RWPE2 (cell line): ENCODE results near the gene HECTD4.

Experiments
- ATAC-seq: fragments of 200-7000 bp; cut with Tn5 transposase; 3 replicates; pipeline ENCODE4 v1.9.1; 2021; ENCODE audit warnings: low read depth
- DNase-seq: peaks from one replicate; pipeline ENCODE4 v3.0.0-alpha.2; 2020; ENCODE audit warnings: low spot score
- H3K27ac ChIP-seq: fragments of 450-650 bp; 2 replicates; pipeline ENCODE4 v1.5.1; 2017; ENCODE audit warnings: mild to moderate bottlenecking; ENCODE audit not compliant: poor library complexity, severe bottlenecking
- H3K27me3 ChIP-seq: fragments of 250-450 bp; sonication (Bioruptor Pico); 2 replicates; pipeline ENCODE4 v1.5.1; 2021; ENCODE audit warnings: mild to moderate bottlenecking, moderate library complexity; ENCODE audit not compliant: insufficient read depth, poor library complexity, severe bottlenecking
- H3K36me3 ChIP-seq: fragments of 250-450 bp; sonication (Bioruptor Pico); 2 replicates; pipeline ENCODE4 v1.5.1; 2020; ENCODE audit warnings: low read depth, mild to moderate bottlenecking, moderate library complexity
- H3K4me1 ChIP-seq: fragments of 250-450 bp; sonication (Bioruptor Pico); 2 replicates; pipeline ENCODE4 v1.5.1; 2021; ENCODE audit warnings: mild to moderate bottlenecking, moderate library complexity; ENCODE audit not compliant: insufficient read depth, poor library complexity, severe bottlenecking
- H3K4me3 ChIP-seq: fragments of 250-450 bp; sonication (Bioruptor Pico); 2 replicates; pipeline ENCODE4 v1.5.1; 2021; ENCODE audit warnings: mild to moderate bottlenecking, moderate library complexity; ENCODE audit not compliant: severe bottlenecking
- H3K9me3 ChIP-seq: fragments of 250-450 bp; sonication (Bioruptor Pico); 2 replicates; pipeline ENCODE4 v1.5.1; 2021; ENCODE audit warnings: mild to moderate bottlenecking, moderate library complexity; ENCODE audit not compliant: severe bottlenecking
- CTCF ChIP-seq: fragments of 450-650 bp; IDR thresholded peaks from one replicate; pipeline ENCODE4 v1.5.1; 2017; ENCODE audit warnings: mild to moderate bottlenecking, moderate library complexity; ENCODE audit not compliant: poor library complexity, severe bottlenecking

HECTD4 gene

GRCh38 chr12:112199136-112199535 is 183.1 kb downstream of the HECTD4 start:
- no peaks in the 10 kb centered on the region for H3K9me3 ChIP-seq
- ATAC-seq (no peak), DNase-seq (no peak)
- H3K4me1 ChIP-seq, result no peaks in the 10 kb centered on the region
- no peak overlapping the region for H3K4me3 ChIP-seq
- peaks cover 30% of the 10 kb centered on the region for H3K36me3 ChIP-seq
- no peak overlapping the region for H3K27ac ChIP-seq
- H3K27me3 ChIP-seq, result no peaks in the 10 kb centered on the region
- TF ChIP-seq CTCF, result no peak

- peak; percentile 88 for ATAC-seq
- H3K36me3 ChIP-seq, result peaks cover 21% of the 10 kb centered on the region
- no peak for DNase-seq
- no peaks in the 10 kb centered on the region for H3K27me3 ChIP-seq
- no peaks in the 10 kb centered on the region for H3K4me1 ChIP-seq
- H3K4me3 ChIP-seq, result no peak overlapping the region
- H3K27ac ChIP-seq, result no peak overlapping the region
- H3K9me3 ChIP-seq, result no peaks in the 10 kb centered on the region
- TF ChIP-seq CTCF, result peak; percentile 80
Measured at GRCh38 chr12:112198120-112198733, 184.0 kb downstream of the HECTD4 start.

- H3K27me3 ChIP-seq, result no peaks in the 10 kb centered on the region
- DNase-seq, result no peak
- no peak for TF ChIP-seq CTCF
- H3K9me3 ChIP-seq, result no peaks in the 10 kb centered on the region
- H3K27ac ChIP-seq, result no peak overlapping the region
- H3K4me3 ChIP-seq, result no peak overlapping the region
- peaks cover 14% of the 10 kb centered on the region for H3K36me3 ChIP-seq
- H3K4me1 ChIP-seq, result peaks cover 8% of the 10 kb centered on the region
- no peak for ATAC-seq
Measured at GRCh38 chr12:112196196-112196875, 185.9 kb downstream of the HECTD4 start.

- DNase-seq (no peak), ATAC-seq (no peak)
- TF ChIP-seq CTCF, result no peak
- peaks cover 16% of the 10 kb centered on the region for H3K4me1 ChIP-seq
- no peak overlapping the region for H3K27ac ChIP-seq
- H3K4me3 ChIP-seq, result no peak overlapping the region
- H3K9me3 ChIP-seq, result no peaks in the 10 kb centered on the region
- no peaks in the 10 kb centered on the region for H3K27me3 ChIP-seq
- H3K36me3 ChIP-seq, result peaks cover 20% of the 10 kb centered on the region
Measured at GRCh38 chr12:112194601-112195247, 187.5 kb downstream of the HECTD4 start.
